ENCODE results near the gene FFAR3. TPM values are rescaled to one million over a fixed set of nuclear protein-coding genes. Genes with fewer than 3 reads are reported as not detected.

The FFAR3 gene
- total RNA-seq, 1 donor = not detected

- DNase-seq (ENCODE audit: low read depth) = no peak
Observed at GRCh38 chr19:35403116-35403760, 45.0 kb downstream of the FFAR3 start.

GRCh38 chr19:35404879-35405622 lies 46.8 kb downstream of the FFAR3 start:
- H3K4me3 ChIP-seq (ENCODE audit: low read depth, low read length) = no peak overlapping the region
- DNase-seq (ENCODE audit: low read depth) = peak; percentile 49
- no peak for TF ChIP-seq CTCF (IDR thresholded peaks at IDR 0.05; ENCODE audit: insufficient read depth, low read depth, low read length)

More at GRCh38 chr19:35403116-35403760, 45.0 kb downstream of the FFAR3 start:
- TF ChIP-seq CTCF (IDR thresholded peaks at IDR 0.05; ENCODE audit: insufficient read depth, low read depth, low read length) = no peak
- H3K4me3 ChIP-seq (ENCODE audit: low read depth, low read length) = no peak overlapping the region

DNA sequence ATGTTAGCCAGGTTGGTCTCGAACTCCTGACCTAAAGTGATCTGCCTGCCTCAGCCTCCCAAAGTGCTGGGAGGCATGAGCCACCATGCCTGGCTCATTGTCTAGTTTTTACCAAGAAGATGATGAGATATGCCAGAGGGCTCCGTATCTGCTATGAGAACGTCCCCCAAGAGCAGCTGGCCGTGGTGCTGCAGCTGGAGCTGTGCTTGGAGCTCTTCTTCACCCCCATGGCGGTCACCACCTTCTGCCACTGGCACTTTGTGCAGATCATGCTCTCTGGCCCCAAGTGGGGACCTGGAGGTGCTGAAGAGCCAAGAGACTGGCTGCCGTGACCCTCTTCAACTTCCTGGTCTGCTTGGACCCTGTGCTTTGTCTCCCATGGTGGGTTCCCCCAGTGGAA lies 49.4 kb downstream of the FFAR3 start:
- no peak overlapping the region for H3K4me3 ChIP-seq (ENCODE audit: low read depth, low read length)
- TF ChIP-seq CTCF (IDR thresholded peaks at IDR 0.05; ENCODE audit: insufficient read depth, low read depth, low read length) = no peak
- DNase-seq (ENCODE audit: low read depth) = no peak

DNA sequence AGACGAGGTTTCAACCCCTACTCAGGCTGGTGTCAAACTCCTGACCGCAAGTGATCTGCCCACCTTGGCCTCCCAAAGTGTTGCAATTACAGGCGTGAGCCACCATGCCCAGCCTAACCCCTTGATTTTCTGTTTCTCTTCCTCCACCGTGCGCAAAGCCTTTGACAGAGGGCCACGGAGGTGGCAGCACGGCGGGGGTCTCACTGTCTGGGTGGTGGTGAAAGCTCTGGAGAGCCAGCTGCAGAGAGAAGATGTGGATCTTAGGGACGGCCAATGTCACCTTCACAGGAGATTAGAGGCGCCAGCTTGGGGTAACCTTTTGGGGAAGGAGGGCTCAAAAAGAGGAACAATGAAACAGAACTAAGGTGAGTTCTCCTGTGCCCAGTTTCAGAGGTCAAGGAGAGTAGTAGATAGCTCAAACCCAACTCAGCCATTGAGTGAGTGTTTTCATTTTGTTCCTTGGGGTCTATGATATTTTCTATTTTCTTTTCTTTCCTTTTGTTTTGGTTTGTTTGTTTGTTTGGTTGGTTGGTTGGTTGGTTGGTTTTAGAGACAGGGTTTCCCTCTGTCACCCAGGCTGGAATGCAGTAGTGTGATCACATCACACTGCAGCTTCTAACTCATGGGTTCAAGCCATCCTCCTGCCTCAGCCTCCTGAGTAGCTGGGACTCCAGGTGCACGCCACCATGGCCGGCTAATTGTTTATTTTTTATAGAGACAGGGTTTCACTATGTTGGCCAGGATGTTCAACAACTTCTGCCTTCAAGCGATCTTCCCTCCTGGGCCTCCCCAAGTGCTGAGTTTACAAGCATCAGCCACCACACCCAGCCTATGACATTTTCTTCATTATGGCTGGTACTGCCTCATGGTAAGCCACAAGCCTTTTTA lies 50.3 kb downstream of the FFAR3 start:
- H3K4me3 ChIP-seq (ENCODE audit: low read depth, low read length) = no peak overlapping the region
- no peak for TF ChIP-seq CTCF (IDR thresholded peaks at IDR 0.05; ENCODE audit: insufficient read depth, low read depth, low read length)
- no peak for DNase-seq (ENCODE audit: low read depth)

DNA sequence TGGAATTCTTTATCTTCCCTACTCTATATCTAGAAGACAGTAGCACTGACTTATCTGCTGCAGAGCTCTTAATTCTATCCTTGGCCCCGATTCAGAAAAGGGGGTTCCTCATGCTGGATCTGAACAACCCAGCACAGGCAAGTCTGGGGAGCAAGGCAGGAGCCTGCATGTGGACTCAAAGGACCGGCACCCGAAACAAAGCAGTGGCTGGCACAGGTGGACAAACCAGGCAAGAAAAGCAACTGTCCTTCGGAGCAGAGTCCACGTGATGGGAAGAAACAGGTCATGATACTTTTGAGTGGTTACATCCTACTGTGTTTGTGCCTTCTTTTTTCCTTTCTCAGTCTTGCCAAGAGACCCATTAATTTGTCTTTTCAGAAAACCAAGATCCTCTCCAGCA lies 50.9 kb downstream of the FFAR3 start:
- TF ChIP-seq CTCF (IDR thresholded peaks at IDR 0.05; ENCODE audit: insufficient read depth, low read depth, low read length) = no peak
- no peak for DNase-seq (ENCODE audit: low read depth)

More for the DNA sequence above, 50.9 kb downstream of the FFAR3 start:
- H3K4me3 ChIP-seq (ENCODE audit: low read depth, low read length) = no peak overlapping the region

Other genes with a start within 250 kb of the FFAR3 start
- gene FXYD3, start 242.6 kb upstream of the FFAR3 start, total RNA-seq = not detected in 2 replicates
- gene LGI4, start 223.4 kb upstream of the FFAR3 start, total RNA-seq = not detected in 2 replicates
- gene FXYD1, start 219.6 kb upstream of the FFAR3 start, total RNA-seq = 0.32 TPM in 1 of 2 replicates, not detected in the other
- under 0.01 TPM in 1 of 2 replicates, not detected in the other for gene FXYD7, start 215.2 kb upstream of the FFAR3 start, total RNA-seq
- gene FXYD5, start 203.7 kb upstream of the FFAR3 start, total RNA-seq = 20.3 and 24.5 TPM in 2 replicates
- not detected in 2 replicates for gene FAM187B, start 129.7 kb upstream of the FFAR3 start, total RNA-seq
- 0.86 and 1.6 TPM in 2 replicates for gene LSR, start 109.5 kb upstream of the FFAR3 start, total RNA-seq
- gene USF2, start 89.5 kb upstream of the FFAR3 start, total RNA-seq = 50.1 and 58.3 TPM in 2 replicates
- not detected in 2 replicates for gene HAMP, start 75.9 kb upstream of the FFAR3 start, total RNA-seq
- gene MAG, start 66.3 kb upstream of the FFAR3 start, total RNA-seq = not detected in 2 replicates
- gene CD22, start 29.3 kb upstream of the FFAR3 start, total RNA-seq = 0.32 TPM in 1 of 2 replicates, not detected in the other
- gene FFAR1, start 10.6 kb upstream of the FFAR3 start, total RNA-seq = not detected in 2 replicates
- not detected in 2 replicates for gene GPR42, start 12.6 kb downstream of the FFAR3 start, total RNA-seq
- not detected in 2 replicates for gene FFAR2, start 89.8 kb downstream of the FFAR3 start, total RNA-seq
- not detected in 2 replicates for gene KRTDAP, start 132.0 kb downstream of the FFAR3 start, total RNA-seq
- gene DMKN, start 155.2 kb downstream of the FFAR3 start, total RNA-seq = 0.97 and 2.2 TPM in 2 replicates
- under 0.01 TPM in 1 of 2 replicates, not detected in the other for gene SBSN, start 169.9 kb downstream of the FFAR3 start, total RNA-seq
- gene GAPDHS, start 175.0 kb downstream of the FFAR3 start, total RNA-seq = not detected in 2 replicates
- gene TMEM147, start 187.2 kb downstream of the FFAR3 start, total RNA-seq = 77.3 and 81.2 TPM in 2 replicates
- not detected in 2 replicates for gene ATP4A, start 205.2 kb downstream of the FFAR3 start, total RNA-seq
- gene PMIS2, start 227.7 kb downstream of the FFAR3 start, total RNA-seq = not detected in 2 replicates

All from fibroblast of villous mesenchyme (primary cell).